WTC11 (cell line): ENCODE measurements around the gene SCN9A. TPM values are rescaled to one million over a fixed set of nuclear protein-coding genes. Genes with fewer than 3 reads are reported as not detected.

Experiments
- ATAC-seq: fragments of 200-7000 bp; cut with Tn5 transposase; 2 replicates; pipeline ENCODE4 v1.10.0; 2021; ENCODE audit warnings: mild to moderate bottlenecking, moderate library complexity
- CTCF ChIA-PET: fragments of 300-600 bp; sonication (Branson Sonifier 250); formaldehyde crosslinking; loops from one replicate; lab custom pipeline; 2021; ENCODE audit warnings: antibody characterized with exemption; lab: Charles Lee
- POLR2A ChIA-PET: fragments of 350-600 bp; sonication (Branson Sonifier 250); formaldehyde crosslinking; loops from one replicate; lab custom pipeline; 2021; ENCODE audit warnings: antibody characterized with exemption; lab: Charles Lee
- DNase-seq: peaks from one replicate; pipeline ENCODE4 v3.0.0; 2021; ENCODE audit warnings: low spot score
- H3K27ac Mint-ChIP-seq: 2 replicates; pipeline ENCODE4 v1.8.0; 2021; ENCODE audit warnings: mixed read lengths
- H3K27me3 Mint-ChIP-seq: 2 replicates; pipeline ENCODE4 v1.8.0; 2021; ENCODE audit warnings: low read depth, mild to moderate bottlenecking, moderate library complexity, mixed read lengths
- H3K36me3 Mint-ChIP-seq: 2 replicates; pipeline ENCODE4 v1.8.0; 2021; ENCODE audit warnings: mixed read lengths
- H3K4me1 Mint-ChIP-seq: 2 replicates; pipeline ENCODE4 v1.8.0; 2022; ENCODE audit warnings: mixed read lengths
- H3K4me3 Mint-ChIP-seq: 2 replicates; pipeline ENCODE4 v1.8.0; 2021; ENCODE audit warnings: mild to moderate bottlenecking, moderate library complexity, mixed read lengths
- H3K9me3 Mint-ChIP-seq: 2 replicates; pipeline ENCODE4 v1.8.0; 2021; ENCODE audit warnings: mixed read lengths
- ARID4B ChIP-seq: sonication (generic); formaldehyde crosslinking; IDR thresholded peaks from 2 replicates; pipeline ENCODE4 v1.8.0; 2023; ENCODE audit warnings: missing genetic modification reagents, mild to moderate bottlenecking, borderline replicate concordance
- ATF3 ChIP-seq: sonication (generic); formaldehyde crosslinking; conservative IDR thresholded peaks from 2 replicates; pipeline ENCODE4 v1.8.1; 2022; ENCODE audit warnings: mild to moderate bottlenecking, missing genetic modification reagents
- ATF6 ChIP-seq: sonication (generic); formaldehyde crosslinking; IDR thresholded peaks from 2 replicates; pipeline ENCODE4 v1.8.1; 2023; ENCODE audit warnings: mild to moderate bottlenecking, missing genetic modification reagents
- ERG ChIP-seq: fragments of 250-450 bp; sonication (Bioruptor Pico); IDR thresholded peaks from 2 replicates; pipeline ENCODE4 v1.8.0; 2021; ENCODE audit warnings: mild to moderate bottlenecking
- FOXP4 ChIP-seq: sonication (generic); formaldehyde crosslinking; IDR thresholded peaks from 2 replicates; pipeline ENCODE4 v1.8.0; 2022; ENCODE audit warnings: mild to moderate bottlenecking, missing genetic modification reagents
- JAZF1 ChIP-seq: fragments of 250-450 bp; sonication (Bioruptor Pico); IDR thresholded peaks from 2 replicates; pipeline ENCODE4 v1.9.0; 2021; ENCODE audit warnings: moderate library complexity, mild to moderate bottlenecking, inconsistent platforms
- MAX ChIP-seq: sonication (generic); formaldehyde crosslinking; IDR thresholded peaks from 2 replicates; pipeline ENCODE4 v1.8.0; 2022; ENCODE audit warnings: mild to moderate bottlenecking, missing genetic modification reagents
- MXD4 ChIP-seq: fragments of 250-450 bp; sonication (Bioruptor Pico); IDR thresholded peaks from 2 replicates; pipeline ENCODE4 v1.8.0; 2021; ENCODE audit warnings: mild to moderate bottlenecking, moderate library complexity, borderline replicate concordance
- MYBL2 ChIP-seq: sonication (generic); formaldehyde crosslinking; IDR thresholded peaks from 2 replicates; pipeline ENCODE4 v1.8.1; 2023; ENCODE audit warnings: mild to moderate bottlenecking, moderate library complexity, missing genetic modification reagents
- NFATC4 ChIP-seq: fragments of 250-450 bp; sonication (Bioruptor Pico); IDR thresholded peaks from 2 replicates; pipeline ENCODE4 v1.9.0; 2021; ENCODE audit warnings: mild to moderate bottlenecking
- NR3C1 ChIP-seq: sonication (generic); formaldehyde crosslinking; conservative IDR thresholded peaks from 2 replicates; pipeline ENCODE4 v1.8.1; 2023; ENCODE audit warnings: low read depth, mild to moderate bottlenecking, missing genetic modification reagents
- SMAD4 ChIP-seq: sonication (generic); formaldehyde crosslinking; IDR thresholded peaks from 2 replicates; pipeline ENCODE4 v1.8.0; 2022; ENCODE audit warnings: mild to moderate bottlenecking, missing genetic modification reagents
- SOX15 ChIP-seq: fragments of 250-450 bp; sonication (Bioruptor Pico); IDR thresholded peaks from 2 replicates; pipeline ENCODE4 v1.9.0; 2021; ENCODE audit warnings: mild to moderate bottlenecking
- TCF7 ChIP-seq: sonication (generic); formaldehyde crosslinking; IDR thresholded peaks from 2 replicates; pipeline ENCODE4 v1.8.0; 2022; ENCODE audit warnings: mild to moderate bottlenecking, low read depth, missing genetic modification reagents, moderate library complexity
- TP53 ChIP-seq: sonication (generic); formaldehyde crosslinking; IDR thresholded peaks from 2 replicates; pipeline ENCODE4 v1.8.1; 2023; ENCODE audit warnings: mild to moderate bottlenecking, missing genetic modification reagents
- ZBTB21 ChIP-seq: sonication (generic); formaldehyde crosslinking; IDR thresholded peaks from 2 replicates; pipeline ENCODE4 v1.8.1; 2023; ENCODE audit warnings: mild to moderate bottlenecking, missing genetic modification reagents, borderline replicate concordance
- ZBTB43 ChIP-seq: sonication (generic); formaldehyde crosslinking; IDR thresholded peaks from 2 replicates; pipeline ENCODE4 v1.8.1; 2023; ENCODE audit warnings: mild to moderate bottlenecking, missing genetic modification reagents
- ZNF121 ChIP-seq: sonication (generic); formaldehyde crosslinking; IDR thresholded peaks from 2 replicates; pipeline ENCODE4 v1.8.0; 2023; ENCODE audit warnings: missing genetic modification reagents
- ZNF423 ChIP-seq: fragments of 250-450 bp; sonication (Bioruptor Pico); IDR thresholded peaks from 2 replicates; pipeline ENCODE4 v2.1.2; 2022; ENCODE audit warnings: mild to moderate bottlenecking, moderate library complexity
- ZNF671 ChIP-seq: fragments of 250-450 bp; sonication (Bioruptor Pico); IDR thresholded peaks from 2 replicates; pipeline ENCODE4 v1.8.0; 2021; ENCODE audit warnings: mild to moderate bottlenecking
- total RNA-seq: library from RNA; stranded (reverse); gene quantifications from 3 replicates; pipeline ENCODE4 v1.2.3, GENCODE V29; 2021

SCN9A gene
- total RNA-seq, 1 experiment from 2014 or later, result 7.3 TPM

GRCh38 chr2:166170356-166170755, 205.4 kb downstream of the SCN9A start (continued):
- TF ChIP-seq FOXP4 (CRISPR knock-in tag) (no peak), MYBL2 (CRISPR knock-in tag) (no peak), MAX (CRISPR knock-in tag) (no peak)
- TF ChIP-seq, all 79 proteins: peak for 0

- H3K36me3 Mint-ChIP-seq, result no peaks in the 10 kb centered on the region
- no peak overlapping the region for H3K27ac Mint-ChIP-seq
- no peak overlapping the region for H3K4me3 Mint-ChIP-seq
- CTCF ChIA-PET, result no interaction called here
- no peaks in the 10 kb centered on the region for H3K9me3 Mint-ChIP-seq
- H3K27me3 Mint-ChIP-seq, result no peaks in the 10 kb centered on the region
- H3K4me1 Mint-ChIP-seq, result peaks cover 4% of the 10 kb centered on the region; the same call in 1 of the 2 replicates
- no peak for TF ChIP-seq ZNF423 (CRISPR knock-in tag)
- no peak for TF ChIP-seq ZBTB43 (CRISPR knock-in tag)
- TF ChIP-seq NFATC4 (CRISPR knock-in tag), result no peak
- TF ChIP-seq TP53 (CRISPR knock-in tag), result no peak
- no peak for TF ChIP-seq NR3C1 (CRISPR knock-in tag)
- no peak for TF ChIP-seq SOX15 (CRISPR knock-in tag)
- TF ChIP-seq ATF3 (CRISPR knock-in tag), result no peak
- TF ChIP-seq ERG (CRISPR knock-in tag), result no peak
- TF ChIP-seq FOXP4 (CRISPR knock-in tag), result no peak
- no peak for TF ChIP-seq JAZF1 (CRISPR knock-in tag)
- no peak for TF ChIP-seq MAX (CRISPR knock-in tag)
- no peak for TF ChIP-seq TCF7 (CRISPR knock-in tag)
- TF ChIP-seq ATF6 (CRISPR knock-in tag), result no peak
- TF ChIP-seq ZNF671, result no peak
- no peak for TF ChIP-seq SMAD4 (CRISPR knock-in tag)
- TF ChIP-seq MXD4 (CRISPR knock-in tag), result no peak
- TF ChIP-seq ZNF121 (CRISPR knock-in tag), result no peak
- TF ChIP-seq ARID4B (CRISPR knock-in tag), result no peak
- no peak for TF ChIP-seq MYBL2 (CRISPR knock-in tag)
- TF ChIP-seq ZBTB21, result no peak
- POLR2A ChIA-PET, result no interaction called here
- DNase-seq, result no peak
- ATAC-seq, result no peak
Measured at GRCh38 chr2:166167449-166167848, 208.3 kb downstream of the SCN9A start.
